Measurements from ENCODE around the gene RASAL3.
A peak's percentile ranks its signal among the peaks of the same experiment; 100 is the strongest.
"Not testable (repeated sequence)": the region's sequence is repeated elsewhere in the genome, so short reads cannot be mapped to it uniquely, and the experiment has no call there.

Gene RASAL3

DNA sequence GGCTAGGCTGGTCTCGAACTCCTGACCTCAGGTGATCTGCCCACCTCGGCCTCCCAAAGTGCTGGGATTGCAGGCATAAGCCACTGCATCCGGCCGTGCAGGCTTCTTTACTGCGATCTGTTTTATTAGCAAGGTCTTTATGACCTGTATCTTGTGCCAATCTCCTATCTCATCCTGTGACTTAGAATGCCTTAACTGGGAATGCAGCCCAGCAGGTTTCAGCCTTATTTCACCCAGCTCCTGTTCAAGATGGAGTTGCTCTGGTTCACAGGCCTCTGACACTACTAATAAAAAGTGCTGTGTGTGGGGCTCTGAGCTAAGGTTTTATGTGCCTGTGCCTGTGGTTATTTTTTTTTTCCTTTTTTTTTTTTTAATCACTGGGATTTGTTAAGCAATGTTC lies 21.4 kb upstream of the RASAL3 start:
- CTCF ChIA-PET, H3K4me1 Mint-ChIP-seq, H3K27ac Mint-ChIP-seq, H3K36me3 Mint-ChIP-seq, H3K9me3 Mint-ChIP-seq, DNase-seq, H3K4me3 Mint-ChIP-seq: not testable (repeated sequence)
- H3K27me3 Mint-ChIP-seq = peaks cover 14% of the 10 kb centered on the region

DNA sequence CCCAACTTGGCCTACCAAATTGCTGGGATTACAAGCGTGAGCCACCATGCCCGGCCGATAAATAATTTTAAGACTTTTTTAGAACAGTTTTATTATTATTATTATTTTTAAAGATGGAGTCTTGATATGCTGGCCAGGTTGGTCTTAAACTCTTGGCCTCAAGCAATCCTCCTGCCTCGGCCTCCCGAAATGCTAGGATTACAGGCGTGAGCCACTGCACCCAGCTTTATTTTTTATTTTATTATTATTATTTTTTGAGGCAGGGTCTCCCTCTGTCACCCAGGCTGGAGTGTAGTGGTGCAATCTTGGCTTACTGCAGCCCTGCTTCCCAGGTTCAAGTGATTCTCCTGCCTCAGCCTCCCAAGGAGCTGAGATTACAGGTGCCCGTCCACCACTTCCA lies 16.7 kb upstream of the RASAL3 start:
- not testable (repeated sequence) for H3K36me3 Mint-ChIP-seq, H3K9me3 Mint-ChIP-seq, DNase-seq, H3K4me3 Mint-ChIP-seq, H3K27ac Mint-ChIP-seq
- H3K4me1 Mint-ChIP-seq = peaks cover 36% of the 10 kb centered on the region
- peaks cover 14% of the 10 kb centered on the region for H3K27me3 Mint-ChIP-seq
- CTCF ChIA-PET = interaction anchor here (0.8 kb wide), 1 partner anchor 67 kb away, joined by 3 read pairs; no protein-coding TSS in a partner anchor

DNA sequence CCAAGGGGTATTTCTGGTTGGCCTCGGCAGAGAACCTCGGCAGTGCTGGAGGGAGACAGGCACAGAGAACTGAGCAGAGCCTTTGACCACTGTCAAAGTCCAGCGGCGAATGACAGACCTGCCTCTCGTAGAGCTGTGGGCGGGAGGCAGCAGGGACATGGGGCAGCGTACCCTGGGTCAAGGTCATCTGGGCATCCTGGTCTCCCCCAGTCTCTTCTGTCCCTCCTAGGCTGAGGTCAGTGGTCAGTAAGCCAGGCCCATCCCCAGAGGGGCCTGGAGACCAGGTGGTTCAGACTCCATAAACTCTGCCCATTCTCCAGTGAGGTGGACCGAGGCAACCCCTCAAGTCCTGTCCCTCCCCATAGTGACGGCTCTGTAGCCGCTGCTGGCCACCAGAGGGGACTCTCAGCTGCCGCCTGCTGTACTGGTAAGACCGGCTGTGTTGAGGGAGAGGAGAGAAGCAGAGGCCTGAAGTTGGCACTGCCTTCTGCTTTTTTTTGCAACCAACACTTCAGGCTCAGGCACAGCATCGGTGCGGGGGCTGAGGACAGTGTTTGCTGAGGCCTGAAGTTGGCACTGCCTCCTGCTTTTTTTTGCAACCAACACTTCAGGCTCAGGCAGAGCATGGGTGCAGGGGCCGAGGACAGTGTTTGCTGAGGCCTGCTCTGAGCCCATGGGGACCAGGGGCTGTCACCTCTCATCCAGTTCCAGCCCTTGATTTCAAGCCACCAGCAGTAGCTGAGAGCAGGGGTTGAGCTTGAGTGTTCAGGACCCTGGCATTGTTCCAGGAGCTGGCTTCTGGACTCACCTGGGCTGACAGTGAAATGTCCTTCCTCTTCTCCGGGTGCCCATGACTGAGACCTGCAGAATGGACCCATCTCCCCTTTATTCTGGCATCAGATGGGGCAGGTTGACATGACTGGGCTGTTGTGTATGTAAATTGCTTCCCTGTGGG lies 15.3 kb upstream of the RASAL3 start, which contains the start of gene PGLYRP2:
Gene PGLYRP2, minus strand, starts transcription at position 111 of the 955 bp plus-strand sequence. CDS start 130 bp downstream, outside the sequence.
- DNase-seq = no peak
- Mint-ChIP-seq H3K36me3 (no peaks in the 10 kb centered on the region), H3K27ac (peak within 1 kb of the TSS; percentile 0), H3K4me3 (no peak within 1 kb of the TSS), H3K9me3 (no peaks in the 10 kb centered on the region), H3K27me3 (peaks cover 14% of the 10 kb centered on the region), H3K4me1 (peaks cover 36% of the 10 kb centered on the region)
- CTCF ChIA-PET = interaction anchor here (0.6 to 0.8 kb wide), 3 partner anchors 72 to 325 kb away, joined by 3 to 4 read pairs (median 3); no protein-coding TSS in a partner anchor

DNA sequence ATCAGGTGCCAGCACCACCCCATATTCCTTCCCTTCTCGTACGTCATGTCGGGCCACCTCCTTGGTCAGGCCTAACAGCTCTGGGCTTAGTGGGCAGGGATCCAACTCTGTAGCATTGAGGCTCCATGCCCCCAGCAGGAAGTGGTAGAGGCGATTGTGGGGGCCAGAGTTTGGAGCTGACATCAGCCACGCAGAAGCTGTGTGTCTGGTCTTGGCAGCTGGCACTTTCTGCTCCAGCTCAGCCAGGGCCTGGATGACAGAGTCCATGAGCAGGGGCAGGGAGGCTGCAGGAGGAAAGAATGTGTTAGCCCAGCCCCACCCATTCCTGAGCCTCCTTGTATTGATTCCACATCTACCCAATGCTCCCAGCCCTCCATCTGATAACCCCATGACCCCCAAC lies 12.0 kb upstream of the RASAL3 start:
- no peak for DNase-seq
- CTCF ChIA-PET = interaction anchor here (1.5 kb wide), 1 partner anchor 57 kb away, joined by 4 read pairs; the partner anchor contains the start of gene AKAP8L
- Mint-ChIP-seq H3K27ac (no peak overlapping the region), H3K27me3 (peaks cover 9% of the 10 kb centered on the region), H3K36me3 (no peaks in the 10 kb centered on the region), H3K4me1 (peaks cover 42% of the 10 kb centered on the region), H3K9me3 (no peaks in the 10 kb centered on the region), H3K4me3 (no peak overlapping the region)

DNA sequence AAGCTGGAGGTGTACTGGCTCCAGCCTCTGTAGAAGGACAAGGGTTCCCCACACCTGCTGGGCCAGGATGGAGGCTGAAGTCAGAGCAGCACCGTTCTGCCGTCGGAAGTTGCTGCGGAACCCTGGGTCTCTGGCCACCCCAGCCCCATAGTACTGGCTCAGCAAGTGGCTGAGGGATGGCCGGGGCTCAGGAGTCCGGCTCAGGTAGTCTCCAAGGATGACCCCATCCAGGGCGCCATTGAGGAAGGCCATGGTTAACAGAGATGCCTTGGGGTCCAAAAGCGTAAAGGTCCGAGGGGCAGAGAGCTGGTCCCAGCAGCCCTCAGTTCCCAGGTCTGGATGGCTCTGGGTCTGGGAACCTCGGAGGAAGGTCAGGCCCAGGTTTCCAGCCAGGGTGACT lies 11.3 kb upstream of the RASAL3 start:
- Mint-ChIP-seq H3K4me1 (peaks cover 43% of the 10 kb centered on the region), H3K27ac (no peak overlapping the region), H3K36me3 (no peaks in the 10 kb centered on the region), H3K4me3 (no peak overlapping the region), H3K27me3 (peaks cover 13% of the 10 kb centered on the region), H3K9me3 (no peaks in the 10 kb centered on the region)
- no peak for DNase-seq
- CTCF ChIA-PET = interaction anchor here (1.5 kb wide), 1 partner anchor 56 kb away, joined by 4 read pairs; the partner anchor contains the start of gene AKAP8L

DNA sequence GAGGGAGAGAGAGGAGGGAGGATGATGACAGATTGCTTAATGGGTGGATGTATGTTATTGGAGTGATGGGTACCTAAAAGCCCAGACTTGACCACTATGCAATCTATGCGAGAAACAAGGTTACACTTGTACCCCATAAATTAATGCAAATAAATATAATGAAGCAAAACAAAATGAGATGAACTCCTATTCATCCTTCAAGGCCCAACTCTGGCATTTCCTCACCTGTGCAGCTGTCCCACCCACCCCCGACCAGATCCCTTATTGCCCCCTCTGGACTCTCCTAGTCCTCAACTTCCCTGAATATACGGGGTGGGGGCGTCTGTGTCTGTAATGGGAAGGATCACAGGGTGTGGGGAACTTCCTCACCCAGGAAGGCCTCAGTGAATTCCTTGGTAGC lies 10.8 kb upstream of the RASAL3 start:
- Mint-ChIP-seq H3K27ac (no peak overlapping the region), H3K36me3 (no peaks in the 10 kb centered on the region), H3K9me3 (no peaks in the 10 kb centered on the region), H3K4me3 (no peak overlapping the region), H3K4me1 (peaks cover 42% of the 10 kb centered on the region), H3K27me3 (peaks cover 15% of the 10 kb centered on the region)
- CTCF ChIA-PET = interaction anchor here (1.5 kb wide), 1 partner anchor 56 kb away, joined by 4 read pairs; the partner anchor contains the start of gene AKAP8L
- DNase-seq = no peak

DNA sequence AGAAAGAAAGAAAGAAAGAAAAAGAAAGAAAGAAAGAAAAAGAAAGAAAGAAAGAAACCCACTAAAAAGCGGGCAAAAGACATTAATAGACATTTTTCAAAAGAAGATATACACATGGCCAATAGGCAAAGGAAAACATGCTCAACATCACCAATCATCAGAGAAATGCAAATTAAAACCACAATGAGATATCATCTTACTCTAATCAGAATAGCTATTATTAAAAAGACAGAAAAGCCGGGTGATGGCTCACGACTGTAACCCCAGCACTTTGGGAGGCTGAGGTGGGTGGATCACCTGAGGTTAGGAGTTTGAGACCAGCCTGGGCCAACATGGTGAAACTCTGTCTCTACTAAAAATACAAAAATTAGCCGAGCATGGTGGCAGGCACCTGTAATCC lies 9.5 kb upstream of the RASAL3 start:
- CTCF ChIA-PET = interaction anchor here (0.5 kb wide), 1 partner anchor 31 kb away, joined by 3 read pairs; no protein-coding TSS in a partner anchor

DNA sequence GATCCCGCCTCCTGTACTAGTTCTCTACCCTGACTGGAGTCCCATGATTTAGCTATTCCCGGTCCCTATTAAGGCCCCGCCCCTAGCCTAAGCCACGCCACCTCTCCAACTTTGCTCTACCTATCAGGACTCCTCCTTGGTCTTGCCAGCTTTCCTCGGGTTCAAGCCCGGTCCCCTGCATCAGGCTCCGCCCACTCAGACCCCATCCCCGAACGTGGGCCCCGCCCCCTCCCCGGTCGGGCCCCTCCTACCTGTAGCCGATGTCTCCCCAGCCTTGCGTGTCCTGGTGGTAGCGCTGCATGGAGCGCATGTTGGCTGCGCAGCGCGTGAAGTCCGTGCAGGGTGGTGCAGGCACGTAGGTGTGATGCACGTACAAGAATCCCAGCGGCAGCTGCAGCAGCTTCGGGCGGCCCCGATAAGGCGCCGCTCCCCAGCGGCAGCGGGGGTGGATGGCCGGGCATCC lies 7.3 kb upstream of the RASAL3 start:
- Mint-ChIP-seq H3K4me1 (peaks cover 50% of the 10 kb centered on the region), H3K9me3 (no peaks in the 10 kb centered on the region), H3K27ac (no peak overlapping the region), H3K4me3 (no peak overlapping the region), H3K27me3 (peaks cover 32% of the 10 kb centered on the region), H3K36me3 (peaks cover 6% of the 10 kb centered on the region)
- CTCF ChIA-PET = no interaction called here
- no peak for DNase-seq

More for the DNA sequence above, 9.5 kb upstream of the RASAL3 start:
- H3K27ac Mint-ChIP-seq, H3K9me3 Mint-ChIP-seq, H3K36me3 Mint-ChIP-seq, DNase-seq, H3K4me3 Mint-ChIP-seq: not testable (repeated sequence)
- H3K4me1 Mint-ChIP-seq = peaks cover 45% of the 10 kb centered on the region
- H3K27me3 Mint-ChIP-seq = peaks cover 27% of the 10 kb centered on the region

DNA sequence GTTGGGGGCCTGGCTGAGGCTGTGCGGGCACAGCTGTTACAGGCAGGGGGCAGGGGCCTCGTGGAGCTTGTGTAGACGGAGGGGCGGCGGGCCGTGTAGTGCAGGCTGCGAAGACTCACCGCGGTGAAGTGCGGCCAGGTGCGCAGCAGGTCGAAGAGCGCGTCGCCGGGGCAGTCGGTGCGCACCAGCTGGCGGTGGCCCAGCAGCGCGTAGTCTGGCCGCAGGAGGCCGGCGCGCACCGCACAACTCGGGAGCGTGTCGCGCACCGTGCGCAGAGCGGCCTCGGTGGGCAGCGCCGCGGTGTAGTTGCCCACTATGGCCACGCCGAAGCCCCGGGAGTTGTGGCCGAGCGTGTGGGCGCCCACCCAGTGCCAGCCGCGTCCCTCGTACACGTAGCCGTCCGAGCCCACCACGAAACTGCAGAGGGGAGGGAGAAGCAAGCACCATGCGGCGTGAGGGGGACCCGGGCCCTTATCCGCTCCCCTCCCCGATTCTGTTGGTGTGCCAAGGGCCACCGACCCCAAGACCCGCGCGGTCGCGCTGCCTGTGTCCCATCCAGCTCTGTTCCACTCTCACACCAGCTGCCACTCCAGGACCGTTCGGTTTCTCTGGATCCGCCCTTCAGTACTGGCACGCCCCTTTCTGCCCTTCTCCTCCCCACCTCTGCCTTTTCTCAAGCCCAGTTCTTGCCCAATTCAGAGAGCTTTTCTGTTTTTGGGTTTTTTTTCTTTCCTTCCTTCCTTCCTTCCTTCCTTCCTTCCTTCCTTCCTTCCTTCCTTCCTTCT lies 5.4 kb upstream of the RASAL3 start:
- H3K4me1 Mint-ChIP-seq = peaks cover 56% of the 10 kb centered on the region
- peak overlapping the region; percentile 73 for H3K27ac Mint-ChIP-seq
- peaks cover 6% of the 10 kb centered on the region for H3K36me3 Mint-ChIP-seq
- peak overlapping the region; percentile 72 for H3K4me3 Mint-ChIP-seq
- CTCF ChIA-PET = interaction anchor here (0.7 to 1.4 kb wide), 2 partner anchors 86 to 231 kb away, joined by 3 to 9 read pairs; no protein-coding TSS in a partner anchor
- H3K27me3 Mint-ChIP-seq = peaks cover 32% of the 10 kb centered on the region
- peak; percentile 52 for DNase-seq
- no peaks in the 10 kb centered on the region for H3K9me3 Mint-ChIP-seq

DNA sequence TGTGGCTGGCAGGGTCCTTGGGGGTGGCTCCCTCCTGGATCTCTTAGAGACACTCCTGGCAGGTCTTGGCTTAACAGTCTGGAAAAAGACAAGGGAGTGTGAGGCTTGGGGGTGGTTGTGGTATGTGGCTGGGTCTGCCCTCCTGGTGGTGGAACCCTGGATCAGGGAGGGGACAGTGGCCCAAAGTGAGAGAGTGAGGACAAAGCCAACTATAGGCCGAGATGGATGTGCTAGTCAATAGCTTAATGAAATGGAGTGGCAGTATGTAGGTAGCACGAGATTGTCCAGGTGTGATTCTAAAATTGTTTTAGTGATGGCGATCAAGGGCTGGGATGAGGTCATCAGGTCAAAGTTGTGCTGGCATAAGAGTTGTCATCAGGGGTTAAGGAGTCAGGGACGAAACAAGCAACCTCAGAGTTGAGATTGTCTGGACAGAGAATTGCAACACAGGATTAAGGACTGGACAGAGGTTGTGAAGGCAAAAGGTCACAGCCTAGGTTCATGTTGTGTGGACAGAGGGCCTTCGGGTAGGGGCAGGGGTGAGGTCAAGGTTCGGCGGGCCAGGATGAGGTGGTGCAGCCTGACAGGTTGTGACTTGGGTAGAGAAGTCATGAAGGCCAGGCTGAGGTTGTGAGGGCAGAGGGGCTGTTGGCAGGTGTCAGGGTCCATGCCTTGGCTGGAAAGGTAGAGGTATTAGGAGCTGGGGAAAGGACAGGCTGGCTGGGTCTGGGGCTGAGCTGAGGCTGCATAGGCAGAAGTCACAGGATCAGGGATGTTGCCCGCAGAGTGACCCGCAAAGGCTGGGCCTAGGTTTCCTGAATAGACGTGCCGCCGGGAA lies 4.5 kb upstream of the RASAL3 start:
- no peak for DNase-seq
- peaks cover 32% of the 10 kb centered on the region for H3K27me3 Mint-ChIP-seq
- no peak overlapping the region for H3K27ac Mint-ChIP-seq
- CTCF ChIA-PET = interaction anchor here (1.4 kb wide), 1 partner anchor 86 kb away, joined by 9 read pairs; no protein-coding TSS in a partner anchor
- H3K4me3 Mint-ChIP-seq = peak overlapping the region; percentile 72
- peaks cover 7% of the 10 kb centered on the region for H3K36me3 Mint-ChIP-seq
- peaks cover 61% of the 10 kb centered on the region for H3K4me1 Mint-ChIP-seq
- H3K9me3 Mint-ChIP-seq = no peaks in the 10 kb centered on the region

DNA sequence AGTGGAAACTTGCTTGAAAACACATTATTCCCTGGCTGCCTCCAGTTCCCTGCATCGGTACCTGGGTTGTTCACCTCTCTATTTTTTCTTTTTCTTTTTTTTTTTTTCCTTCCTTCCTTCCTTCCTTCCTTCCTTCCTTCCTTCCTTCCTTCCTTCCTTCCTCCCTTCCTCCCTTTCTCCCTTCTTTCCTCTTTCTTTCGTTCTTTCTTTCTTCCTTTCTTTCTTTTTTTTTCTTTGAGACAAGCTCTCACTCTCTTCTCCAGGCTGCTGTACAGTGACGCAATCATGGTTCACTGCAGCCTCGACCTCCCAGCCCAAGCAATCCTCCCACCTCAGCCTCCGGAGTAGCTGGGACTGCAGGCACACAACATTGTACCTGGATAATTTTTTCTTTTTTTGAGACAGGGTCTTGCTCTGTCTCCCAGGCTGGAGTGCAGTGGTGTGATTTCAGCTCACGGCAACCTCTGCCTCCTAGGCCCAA lies 3.4 kb upstream of the RASAL3 start:
- no peak for DNase-seq
- peak overlapping the region; percentile 87 for H3K27ac Mint-ChIP-seq
- peaks cover 15% of the 10 kb centered on the region for H3K36me3 Mint-ChIP-seq
- peaks cover 64% of the 10 kb centered on the region for H3K4me1 Mint-ChIP-seq
- CTCF ChIA-PET = interaction anchor here (1.3 to 1.8 kb wide), 3 partner anchors 44 to 88 kb away, joined by 3 to 7 read pairs (median 6); partner anchors contain the start of gene AKAP8L
- no peak overlapping the region for H3K4me3 Mint-ChIP-seq
- H3K9me3 Mint-ChIP-seq = no peaks in the 10 kb centered on the region
- peaks cover 30% of the 10 kb centered on the region for H3K27me3 Mint-ChIP-seq

DNA sequence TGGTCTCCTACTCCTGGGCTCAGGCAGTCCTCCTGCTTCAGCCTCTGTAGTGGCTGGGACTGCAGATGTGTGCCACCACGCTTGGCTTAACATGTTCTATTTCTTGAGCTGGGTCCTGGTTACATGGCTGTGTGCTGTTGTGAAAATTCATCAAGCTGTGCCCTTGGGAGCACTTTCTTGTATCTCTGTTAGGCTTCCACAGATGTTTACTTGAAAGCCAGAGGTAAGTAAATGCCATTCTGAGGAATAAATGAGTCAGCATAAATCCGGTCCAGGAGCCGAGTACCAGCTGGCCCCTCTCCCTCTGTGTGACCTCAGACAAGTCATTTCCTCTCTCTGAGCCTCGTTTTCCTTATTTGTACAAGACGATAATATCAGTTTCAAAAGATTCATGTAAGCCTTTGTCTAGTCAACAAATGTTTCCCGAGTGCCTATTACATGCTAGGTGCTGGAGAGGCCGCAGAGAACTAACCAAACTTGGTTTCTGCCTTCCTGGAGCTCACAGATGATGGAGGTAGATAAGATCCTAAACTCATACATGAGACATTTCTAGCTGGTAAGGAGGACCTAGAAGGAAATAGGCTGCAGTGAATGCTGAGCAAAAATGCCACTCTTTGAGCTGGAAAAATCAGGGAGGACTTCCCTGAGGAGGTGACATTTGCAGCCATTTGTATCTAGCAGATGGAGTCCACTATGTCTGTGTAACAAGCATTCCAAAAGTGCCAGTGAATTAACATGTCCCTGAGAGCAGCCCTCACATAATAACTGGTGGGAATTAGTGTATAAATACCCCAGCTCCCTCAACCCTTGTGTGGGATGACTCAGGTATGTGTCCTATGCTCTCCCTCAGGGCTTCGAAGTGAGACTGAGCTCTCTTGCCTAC lies 2.7 kb upstream of the RASAL3 start:
- CTCF ChIA-PET = interaction anchor here (0.8 to 1.8 kb wide), 4 partner anchors 45 to 89 kb away, joined by 3 to 7 read pairs (median 4); partner anchors contain the start of gene AKAP8L
- H3K9me3 Mint-ChIP-seq = no peaks in the 10 kb centered on the region
- peak; percentile 77 for DNase-seq
- peaks cover 20% of the 10 kb centered on the region for H3K36me3 Mint-ChIP-seq
- H3K27me3 Mint-ChIP-seq = peaks cover 27% of the 10 kb centered on the region
- H3K27ac Mint-ChIP-seq = peak overlapping the region; percentile 87
- peak overlapping the region; percentile 4 for H3K4me3 Mint-ChIP-seq
- peaks cover 69% of the 10 kb centered on the region for H3K4me1 Mint-ChIP-seq

All from activated naive CD4-positive, alpha-beta T cell treated with anti-CD3 and anti-CD28 coated beads, Interleukin-2, amount 10 ng/mL, durations not matched to agents 7 days and 5 days (primary cell).